Ramos (cell line): Measurements from ENCODE around the gene GALNT9.
"Not testable (repeated sequence)": the region's sequence is repeated elsewhere in the genome, so short reads cannot be mapped to it uniquely, and the experiment has no call there.

Experiments
- in situ Hi-C: fragments of 300-500 bp; cut with MboI; formaldehyde crosslinking; loops from one replicate; pipeline ENCODE4 v1.14.3; 2022; ENCODE audit warnings: low sequenced_read_pairs; ENCODE audit not compliant: unreplicated experiment

Gene GALNT9

GRCh38 chr12:132302466-132303358 is 26.7 kb downstream of the GALNT9 start:
- in situ Hi-C loops: no loop called here

GRCh38 chr12:132300789-132301722 is 28.3 kb downstream of the GALNT9 start:
- in situ Hi-C loops: no loop called here

- in situ Hi-C loops: no loop called here
Measured at GRCh38 chr12:132296063-132296462, 33.3 kb downstream of the GALNT9 start.

- in situ Hi-C loops: not testable (repeated sequence)
Measured at GRCh38 chr12:132295561-132295960, 33.8 kb downstream of the GALNT9 start.

GRCh38 chr12:132295101-132295526 is 34.3 kb downstream of the GALNT9 start:
- in situ Hi-C loops: no loop called here

- in situ Hi-C loops: no loop called here
Measured at GRCh38 chr12:132294121-132295034, 35.0 kb downstream of the GALNT9 start.

- in situ Hi-C loops: no loop called here
Measured at GRCh38 chr12:132292328-132293319, 36.8 kb downstream of the GALNT9 start.

- in situ Hi-C loops: no loop called here
Measured at GRCh38 chr12:132291402-132292175, 37.8 kb downstream of the GALNT9 start.

- in situ Hi-C loops: no loop called here
Measured at GRCh38 chr12:132290203-132290540, 39.2 kb downstream of the GALNT9 start.

GRCh38 chr12:132289356-132290202 is 39.8 kb downstream of the GALNT9 start:
- in situ Hi-C loops: no loop called here

- in situ Hi-C loops: no loop called here
Measured at GRCh38 chr12:132288516-132289215, 40.7 kb downstream of the GALNT9 start.

- in situ Hi-C loops: no loop called here
Measured at GRCh38 chr12:132287391-132288238, 41.8 kb downstream of the GALNT9 start.

GRCh38 chr12:132286912-132287311 is 42.5 kb downstream of the GALNT9 start:
- in situ Hi-C loops: no loop called here

- in situ Hi-C loops: no loop called here
Measured at GRCh38 chr12:132285991-132286681, 43.3 kb downstream of the GALNT9 start.
